ENCODE results near the gene GOLGA8K.
"Not testable (repeated sequence)": the region's sequence is repeated elsewhere in the genome, so short reads cannot be mapped to it uniquely, and the experiment has no call there.

Gene GOLGA8K

GRCh38 chr15:32350563-32351220 is 52.4 kb downstream of the GOLGA8K start:
- not testable (repeated sequence) for DNase-seq

DNA sequence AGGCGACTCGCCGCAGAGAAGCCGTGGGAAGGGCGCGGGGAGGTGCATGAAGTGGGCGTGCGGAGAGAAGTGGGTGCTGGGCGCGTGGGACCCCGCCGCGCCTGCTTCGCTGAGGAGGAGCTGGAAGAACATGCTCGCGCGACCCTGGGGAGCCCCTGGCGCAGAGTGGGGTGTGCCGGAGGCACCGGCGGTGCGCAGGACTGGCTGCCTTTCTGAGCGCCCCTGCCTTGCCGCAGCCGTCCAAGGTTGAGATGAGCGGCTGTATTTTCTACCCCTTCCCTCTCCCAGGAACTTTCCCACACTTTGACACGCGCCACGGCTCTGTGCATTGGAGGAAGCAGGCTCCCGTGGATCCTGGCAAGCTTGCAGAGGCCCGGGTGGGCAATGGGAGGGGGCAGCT is 56.1 kb downstream of the GOLGA8K start:
- not testable (repeated sequence) for DNase-seq

DNA sequence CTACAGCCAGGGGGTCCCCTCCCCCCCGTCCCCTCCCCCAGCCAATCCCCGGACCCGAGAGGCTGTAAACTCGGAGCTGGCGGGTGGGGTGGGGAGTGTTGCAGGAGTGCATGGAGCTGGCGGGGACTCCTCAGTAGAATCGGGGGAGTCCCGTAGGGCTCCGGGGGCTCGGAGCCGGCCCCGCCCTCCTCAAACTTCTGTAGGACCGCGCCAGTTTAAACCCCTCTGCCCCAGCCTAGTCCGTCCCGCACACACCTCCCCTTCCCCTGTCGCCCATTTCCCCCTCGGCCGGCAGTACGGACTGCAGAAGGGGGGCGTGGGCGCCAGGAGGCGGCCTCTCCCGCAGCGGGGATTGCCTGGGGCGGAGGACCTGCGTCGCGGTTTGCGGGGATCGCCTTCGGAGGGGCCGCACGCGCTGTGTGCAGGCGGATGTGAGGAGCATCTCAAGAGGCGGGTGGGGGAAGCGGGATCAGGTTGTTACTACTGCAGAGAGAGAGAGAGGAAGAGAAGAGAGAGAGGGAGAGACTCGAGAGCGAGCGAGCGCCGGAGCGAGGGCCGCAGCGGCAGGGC is 57.0 kb downstream of the GOLGA8K start:
- DNase-seq: not testable (repeated sequence)

- not testable (repeated sequence) for DNase-seq
Observed at GRCh38 chr15:32343921-32344320, 59.2 kb downstream of the GOLGA8K start.

Measured in CD4-positive, alpha-beta T cell treated with Interleukin-4 for 1 hour (primary cell).